Stimulated activated naive CD4-positive, alpha-beta T cell treated with Interleukin-2 at 50 U/mL for 16 hours (primary cell): ENCODE results near the gene CRPPA.
"Not testable (repeated sequence)": the region's sequence is repeated elsewhere in the genome, so short reads cannot be mapped to it uniquely, and the experiment has no call there.

Source experiments
- DNase-seq: peaks from one replicate; lab custom pipeline; 2025; lab: John Stamatoyannopoulos, UW

Gene CRPPA

DNA sequence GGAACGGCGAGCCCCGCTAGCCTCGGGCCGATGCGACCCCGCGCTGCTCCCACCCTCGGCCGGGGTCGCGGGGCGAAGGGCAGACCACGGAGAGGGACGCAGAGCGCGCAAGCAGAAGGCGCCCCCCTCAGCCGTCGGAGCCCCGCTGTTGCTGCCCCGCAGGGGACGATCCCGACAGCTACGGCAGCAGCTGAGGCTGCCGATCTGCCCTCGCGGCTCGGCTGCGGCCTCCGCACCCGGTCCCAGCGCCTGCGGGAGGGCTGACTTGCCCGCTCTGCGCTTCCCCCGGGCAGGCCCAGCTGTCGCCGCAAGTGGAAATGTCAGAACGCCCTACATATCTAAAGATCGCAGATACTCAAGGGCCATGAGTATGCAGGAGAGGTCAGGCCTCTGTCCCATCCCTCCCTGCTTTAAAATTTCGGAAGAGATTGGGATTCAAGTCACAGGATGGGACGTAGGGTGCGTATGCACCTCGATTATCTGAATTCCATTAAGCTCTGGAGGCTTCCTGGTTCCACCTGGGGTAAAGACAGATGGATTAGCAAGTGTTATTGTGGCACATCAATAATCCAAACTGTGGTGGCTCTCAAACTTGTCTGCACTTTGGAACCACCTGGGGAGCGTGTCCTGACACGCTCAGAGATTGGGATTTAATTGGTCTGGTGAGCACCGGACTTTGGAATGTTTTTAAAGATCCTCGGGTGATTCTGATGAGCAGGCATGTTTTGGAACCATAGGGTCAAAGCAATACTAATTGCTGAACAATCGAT is at the start of gene CRPPA:
Gene CRPPA (minus strand): TSS at position 206 of the 770 bp plus-strand sequence. CDS start 216 bp downstream, outside the sequence.
- DNase-seq, result no peak

DNA sequence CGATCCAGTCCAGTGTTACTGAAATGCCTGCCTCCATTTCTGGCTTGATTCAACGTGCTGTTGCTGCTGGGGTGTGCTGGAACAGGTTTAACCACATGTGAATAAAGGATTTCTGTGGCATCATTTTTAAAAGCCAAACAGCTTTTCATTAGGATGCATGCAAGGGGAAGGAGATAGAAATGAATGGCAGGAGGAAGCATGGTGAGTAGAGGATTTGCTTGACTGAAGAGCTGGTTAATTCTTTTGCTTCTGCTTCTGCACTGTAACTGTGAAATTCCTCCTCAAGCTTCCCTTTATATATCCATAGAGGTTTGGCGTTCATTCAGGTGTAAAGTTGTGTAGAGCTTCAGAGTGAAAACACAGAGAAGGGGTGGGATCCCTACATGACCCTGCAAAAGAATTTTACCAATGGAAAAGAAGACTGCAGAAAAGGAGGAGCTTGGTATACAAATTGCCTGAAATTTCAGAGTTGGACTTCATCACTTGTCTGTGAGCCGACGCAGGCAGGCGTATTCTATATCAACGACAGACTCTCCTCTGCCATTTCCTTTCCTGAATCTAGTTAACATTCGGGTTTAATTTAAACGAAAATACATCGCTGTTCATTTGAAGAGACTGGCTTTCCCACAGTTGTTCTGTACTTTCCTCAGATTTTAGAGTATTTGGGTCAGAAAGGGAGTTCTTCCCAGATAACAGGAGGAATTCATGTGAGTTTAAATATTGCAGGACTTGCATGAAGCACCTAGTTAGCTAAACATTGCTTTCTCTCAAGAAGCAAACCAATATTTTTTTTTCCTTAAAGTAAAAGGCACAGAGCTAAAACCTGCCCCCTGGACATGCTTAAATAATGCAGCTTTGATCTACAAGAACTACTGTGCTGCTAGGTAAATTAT is 44.4 kb upstream of the CRPPA start, which contains the start of gene SOSTDC1:
Gene SOSTDC1 (minus strand): TSS at position 270 of the 893 bp plus-strand sequence. CDS start 70 bp downstream, at position 200.
- DNase-seq, result no peak

DNA sequence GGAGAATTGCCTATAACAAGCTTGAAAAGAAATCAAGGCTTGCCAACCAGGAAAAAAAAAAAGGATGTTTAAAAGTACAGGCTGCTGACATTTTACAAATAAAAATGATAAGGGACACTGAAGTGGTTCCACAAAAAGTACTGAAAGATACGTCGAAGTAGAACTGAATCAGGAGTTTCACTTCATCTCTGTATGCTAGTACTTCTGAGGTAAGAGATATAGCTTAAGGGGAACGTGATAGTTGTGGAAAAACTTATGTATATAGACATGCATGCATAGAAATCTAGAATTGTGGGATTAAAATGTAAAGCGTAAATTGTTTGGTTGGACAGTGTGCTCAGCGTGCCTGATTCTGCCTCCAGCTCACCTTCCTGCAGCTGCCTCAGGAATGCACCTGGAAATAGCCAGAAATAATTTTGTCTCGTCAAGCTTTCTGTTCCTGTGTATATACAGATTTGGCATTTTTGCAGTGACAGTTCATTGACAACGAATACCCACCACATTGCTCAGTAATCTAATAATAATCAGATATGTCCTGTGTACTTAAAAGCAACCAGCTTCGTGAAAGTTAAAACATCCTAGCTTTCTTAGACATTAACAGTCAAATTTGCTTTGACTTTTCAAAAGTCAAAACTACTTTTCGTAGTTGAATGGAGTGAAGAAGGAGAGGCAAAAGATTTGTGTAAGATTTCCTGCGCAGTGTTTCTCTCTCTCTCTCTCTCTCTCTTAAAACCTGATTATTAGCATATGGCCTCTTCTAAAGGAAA is 42.8 kb upstream of the CRPPA start:
- no peak for DNase-seq

DNA sequence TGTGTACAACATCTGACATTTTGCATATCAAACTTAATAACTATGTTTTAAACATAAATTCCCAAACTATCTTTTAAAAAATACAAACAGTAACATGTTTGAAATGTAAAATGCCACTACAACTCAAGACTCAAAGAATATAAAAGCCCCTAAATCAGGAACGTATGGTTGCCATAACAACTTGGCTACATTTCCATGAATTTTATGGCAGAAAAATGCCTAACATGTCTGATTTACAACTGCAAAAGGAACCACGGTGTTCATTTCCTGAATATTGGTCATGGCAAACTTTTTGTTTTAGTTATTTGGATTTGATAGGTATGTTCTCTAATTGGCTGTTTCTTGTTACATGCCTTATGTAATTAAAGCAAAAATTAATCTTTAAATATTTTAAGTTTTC is 42.2 kb upstream of the CRPPA start:
- DNase-seq, result no peak

DNA sequence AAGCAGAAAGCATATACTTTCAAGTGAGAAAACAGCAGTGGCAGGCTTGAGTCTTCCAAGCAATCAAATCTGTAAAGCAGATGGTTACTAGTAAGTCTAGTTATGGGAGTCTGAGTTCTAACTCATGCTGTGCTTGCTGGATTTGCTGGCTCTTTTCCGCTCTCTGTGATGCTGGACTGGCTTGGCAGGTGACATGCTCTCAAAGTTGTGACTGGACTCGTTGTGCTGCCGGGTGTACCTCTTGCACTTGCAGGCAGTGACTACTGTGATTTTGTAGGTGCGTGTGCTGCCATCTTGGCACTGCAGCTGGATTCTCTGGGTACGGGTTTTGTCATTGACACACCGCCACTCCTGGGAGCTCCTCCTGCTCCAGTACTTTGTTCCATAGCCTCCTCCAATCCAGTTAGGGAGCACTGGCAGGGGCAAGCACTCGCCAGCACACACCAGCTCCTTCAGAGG is 41.1 kb upstream of the CRPPA start:
- no peak for DNase-seq

DNA sequence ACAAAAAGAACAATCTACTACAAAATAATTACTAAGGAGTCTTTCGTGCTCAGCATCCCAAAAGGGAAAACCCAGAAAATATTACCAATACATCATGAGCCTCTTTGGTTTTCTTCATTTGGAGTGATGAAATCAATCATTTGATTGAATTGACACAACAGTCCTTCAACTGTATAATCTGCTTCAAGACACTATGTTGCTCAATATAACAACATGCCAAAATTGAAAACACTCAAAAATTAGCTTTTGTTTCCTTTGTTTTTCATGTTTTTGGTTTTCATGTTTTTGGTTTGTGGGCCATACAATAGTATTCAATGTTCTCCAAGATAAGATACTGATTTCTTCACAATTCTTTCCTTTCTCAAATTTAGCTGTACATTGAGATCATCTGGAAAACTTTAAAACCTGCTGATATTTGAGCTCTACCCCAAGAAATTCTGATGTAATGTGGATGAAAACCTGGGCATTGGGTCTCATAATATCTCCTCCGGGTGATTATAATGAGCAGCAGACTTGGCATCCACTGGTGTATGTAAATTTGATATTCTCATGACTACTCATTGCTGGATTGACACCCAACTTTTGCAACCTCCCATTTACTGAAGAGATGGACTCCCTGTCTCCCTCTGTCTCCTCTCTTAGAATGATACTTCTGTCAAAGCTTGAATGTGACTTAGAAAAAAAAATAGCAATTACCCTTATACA is 39.6 kb upstream of the CRPPA start:
- DNase-seq, result no peak

DNA sequence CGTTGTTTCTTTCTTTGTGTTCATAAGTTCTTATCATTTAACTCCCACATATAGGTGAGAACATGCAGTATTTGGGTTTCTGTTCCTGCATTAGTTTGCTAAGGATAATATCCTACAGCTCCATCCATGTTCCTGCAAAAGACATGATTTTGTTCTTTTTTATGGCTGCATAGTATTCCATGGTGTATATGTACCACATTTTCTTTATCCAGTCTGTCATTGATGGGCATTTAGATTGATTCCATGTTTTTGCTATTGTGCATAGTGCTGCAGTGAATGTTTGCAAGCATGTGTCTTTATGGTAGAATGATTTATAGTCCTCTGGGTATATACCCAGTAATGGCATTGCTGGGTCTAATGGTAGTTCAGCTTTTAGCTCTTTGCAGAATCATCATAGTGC is 35.0 kb upstream of the CRPPA start:
- DNase-seq, result not testable (repeated sequence)

DNA sequence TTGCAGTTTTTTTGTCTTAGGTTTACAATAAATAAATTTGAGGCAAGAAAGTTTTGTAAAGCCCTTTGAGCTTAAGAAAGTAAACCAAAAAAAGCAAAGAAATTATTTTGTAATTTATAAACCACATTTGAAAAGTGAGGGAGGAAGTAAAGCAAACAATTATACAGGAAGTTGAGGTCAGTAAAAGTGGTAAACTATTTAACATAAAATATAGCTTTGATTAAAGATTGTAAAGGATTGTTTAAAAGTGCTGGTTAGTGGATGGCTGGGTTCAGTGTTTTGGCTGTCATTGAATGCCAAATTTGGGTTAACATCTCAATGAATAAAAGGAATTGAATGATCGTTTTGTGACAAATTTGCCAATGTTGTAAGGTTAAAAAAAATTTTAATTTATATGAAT is 34.3 kb upstream of the CRPPA start:
- DNase-seq, result no peak

DNA sequence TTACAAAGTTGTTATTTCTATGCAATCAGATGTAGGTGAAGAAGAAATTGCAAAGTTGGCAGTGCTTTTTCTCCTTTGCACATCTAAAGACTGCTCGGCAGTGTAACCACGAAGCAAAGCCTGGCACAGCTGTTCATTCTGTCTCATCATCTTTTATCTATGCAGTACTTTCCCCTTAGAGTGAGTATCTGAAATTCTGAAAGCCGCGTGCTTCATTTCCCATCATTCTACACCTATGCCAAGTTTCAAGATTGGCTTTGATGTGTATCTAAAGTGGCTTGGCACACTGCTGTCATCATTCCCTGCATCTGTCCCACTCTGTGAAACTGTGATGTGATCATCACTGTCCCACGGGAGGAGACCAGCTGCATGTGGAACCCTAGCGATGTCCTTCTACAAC is 29.0 kb upstream of the CRPPA start:
- no peak for DNase-seq

DNA sequence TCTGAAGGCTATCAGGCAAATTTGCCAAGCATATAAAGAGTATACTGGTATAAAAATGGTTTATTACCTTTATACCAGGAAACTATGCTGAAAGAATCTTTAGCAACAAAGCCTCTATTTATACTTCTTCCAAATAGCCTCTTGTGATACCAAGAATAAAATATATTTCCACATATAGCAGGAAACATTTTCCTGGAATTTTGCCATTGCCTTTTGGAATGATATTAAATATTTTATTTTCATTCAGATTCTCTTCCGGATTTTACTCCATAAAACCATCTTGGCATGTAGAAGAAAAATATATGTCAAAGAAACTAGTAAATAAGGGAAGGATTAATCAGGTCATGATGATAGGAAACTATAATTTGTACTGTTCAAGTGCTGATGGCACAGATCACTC is 26.5 kb upstream of the CRPPA start:
- no peak for DNase-seq

DNA sequence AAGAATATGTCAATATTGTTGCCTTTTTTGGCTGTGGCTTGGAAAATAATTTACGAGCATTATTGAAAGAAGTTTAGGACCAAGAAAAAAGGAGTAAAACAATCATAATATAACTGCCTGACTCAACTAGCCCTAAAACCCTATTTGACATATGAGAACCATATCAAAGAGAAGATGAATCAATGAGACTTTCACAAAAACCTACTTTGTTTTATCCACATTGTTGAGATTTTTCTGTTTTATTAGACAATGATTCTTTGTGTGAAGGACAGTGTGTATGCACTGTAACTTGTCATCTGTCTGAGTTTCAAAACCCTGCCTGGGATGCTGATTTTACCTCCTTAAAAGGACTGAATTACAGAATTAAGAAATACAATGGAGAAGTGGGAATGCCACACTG is 25.2 kb upstream of the CRPPA start:
- DNase-seq, result no peak

DNA sequence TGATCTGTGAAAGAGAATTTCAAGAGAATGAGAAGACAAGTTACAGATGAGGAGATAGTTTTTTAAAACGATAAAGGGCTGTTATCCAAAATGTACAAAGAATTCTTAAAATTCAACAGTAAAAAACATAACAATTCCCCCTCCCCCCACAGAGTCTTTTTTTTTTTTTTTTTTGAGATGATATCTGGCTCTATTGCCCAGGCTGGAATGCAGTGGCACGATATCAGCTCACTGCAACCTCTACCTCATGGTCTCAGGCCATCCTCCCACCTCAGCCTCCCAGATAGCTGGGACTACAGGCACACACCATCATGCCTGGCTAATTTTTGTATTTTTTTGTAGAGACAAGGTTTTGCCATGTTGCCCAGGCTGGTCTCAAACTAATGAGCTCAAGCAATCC is 22.5 kb upstream of the CRPPA start:
- DNase-seq, result not testable (repeated sequence)

DNA sequence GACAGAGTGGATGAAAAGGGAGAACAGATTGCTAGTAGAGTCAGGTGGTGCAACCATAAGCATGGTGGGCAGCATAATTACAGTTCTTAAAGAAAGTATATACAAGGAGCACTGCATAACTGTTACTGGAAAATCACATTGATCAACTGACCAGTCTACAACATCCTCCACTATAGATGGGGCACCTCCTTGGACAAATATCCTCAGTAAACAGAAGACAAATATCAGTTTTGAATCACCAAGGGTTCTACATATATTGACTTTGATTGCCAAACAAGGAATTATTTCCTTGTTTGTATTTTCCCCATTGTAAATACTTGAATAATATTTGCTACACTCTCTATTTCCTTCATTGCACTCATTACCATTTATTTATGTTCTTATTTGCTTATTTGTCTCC is 17.6 kb upstream of the CRPPA start:
- DNase-seq, result no peak

DNA sequence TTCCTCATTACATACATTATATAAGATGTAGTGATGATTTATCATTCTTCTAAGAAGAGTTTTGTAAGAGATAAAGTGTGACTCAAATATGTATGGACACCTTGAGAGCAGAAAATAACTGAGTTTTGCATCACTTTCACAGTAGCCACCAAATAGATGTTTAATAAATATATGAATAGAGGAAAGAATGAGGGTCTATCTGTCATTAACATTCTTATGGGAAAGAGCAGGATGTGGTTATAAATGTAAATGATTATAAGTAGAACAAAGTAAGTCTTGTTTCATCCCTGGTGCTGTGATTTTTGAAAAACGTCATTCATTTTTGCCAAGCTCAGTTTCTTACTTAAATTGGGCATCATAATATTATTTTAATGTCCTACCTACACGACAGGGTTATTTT is 15.0 kb upstream of the CRPPA start:
- DNase-seq, result no peak

DNA sequence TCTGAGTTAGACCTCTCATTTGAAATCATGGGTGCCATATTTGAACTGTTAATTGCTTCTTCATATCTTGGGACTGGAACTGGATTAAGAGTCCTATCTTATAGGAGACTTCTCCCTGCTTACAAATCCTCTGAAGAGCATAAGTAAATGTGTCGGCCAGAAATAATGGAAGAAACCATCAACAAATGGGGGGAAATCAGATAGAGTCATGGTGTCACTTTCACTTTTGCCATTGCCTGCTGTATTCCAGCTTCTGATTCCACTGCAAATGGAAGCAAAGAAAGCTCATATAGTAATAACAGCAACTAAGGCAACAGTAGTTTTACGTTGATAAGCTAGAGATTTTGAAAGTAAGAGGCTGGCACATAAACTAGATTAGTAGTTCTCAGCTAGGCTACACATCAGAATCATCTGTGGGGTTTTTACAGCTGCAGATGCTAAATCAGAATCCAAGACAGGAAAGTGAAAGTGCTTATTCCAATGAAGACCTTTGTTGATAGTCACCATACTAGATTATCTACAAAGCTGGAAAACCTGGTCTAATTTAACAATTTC is 12.3 kb upstream of the CRPPA start:
- no peak for DNase-seq

DNA sequence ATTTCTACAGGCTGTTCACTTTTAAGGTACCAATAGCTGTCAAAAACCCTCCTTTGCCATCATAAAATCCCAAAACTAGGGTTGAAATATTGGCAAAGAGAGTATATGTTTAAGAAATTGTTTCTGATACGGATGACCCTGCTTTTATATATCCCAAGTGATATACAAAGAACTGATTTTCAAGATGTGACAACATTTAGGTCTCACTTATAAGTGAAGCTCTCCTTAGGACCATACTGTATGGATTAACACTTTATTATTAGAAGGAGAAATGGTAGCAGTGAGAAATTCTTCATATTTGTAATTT is 11.0 kb upstream of the CRPPA start:
- DNase-seq, result no peak

DNA sequence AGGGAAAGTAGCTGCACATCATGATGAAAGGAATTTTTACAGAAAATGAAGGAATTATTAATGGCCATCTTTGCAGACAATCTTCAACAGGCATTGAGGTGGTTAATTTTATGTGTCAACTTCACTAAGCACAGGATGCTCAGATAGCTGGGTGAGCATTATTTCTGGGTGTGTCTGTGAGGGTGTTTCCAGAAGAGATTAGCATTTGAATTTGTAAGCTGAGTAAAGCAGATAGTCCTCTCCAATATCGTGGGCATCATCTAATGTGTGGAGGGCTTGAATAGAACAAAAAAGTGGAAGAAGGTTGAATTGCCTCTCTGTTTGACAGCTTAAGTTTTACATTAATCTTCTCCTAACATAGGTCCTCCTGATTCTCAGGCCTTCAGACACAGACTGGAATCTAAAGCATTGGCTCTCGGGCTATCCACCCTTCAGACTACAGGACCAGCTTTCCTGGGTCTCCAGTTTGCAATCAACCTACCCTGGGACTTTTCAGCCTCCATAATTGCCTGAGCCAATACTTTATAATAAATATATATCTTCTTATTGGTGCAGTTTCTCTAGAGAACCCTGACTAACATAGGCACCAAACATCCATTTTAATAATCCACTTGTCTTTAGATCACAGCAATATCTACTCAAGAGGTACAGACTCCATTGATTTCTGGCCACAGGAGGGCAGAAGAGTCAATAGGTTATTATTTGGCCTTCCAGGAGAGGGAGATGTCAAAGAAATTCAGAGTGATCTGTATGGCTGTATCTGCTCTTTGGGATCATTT is 10.5 kb upstream of the CRPPA start:
- DNase-seq, result no peak

DNA sequence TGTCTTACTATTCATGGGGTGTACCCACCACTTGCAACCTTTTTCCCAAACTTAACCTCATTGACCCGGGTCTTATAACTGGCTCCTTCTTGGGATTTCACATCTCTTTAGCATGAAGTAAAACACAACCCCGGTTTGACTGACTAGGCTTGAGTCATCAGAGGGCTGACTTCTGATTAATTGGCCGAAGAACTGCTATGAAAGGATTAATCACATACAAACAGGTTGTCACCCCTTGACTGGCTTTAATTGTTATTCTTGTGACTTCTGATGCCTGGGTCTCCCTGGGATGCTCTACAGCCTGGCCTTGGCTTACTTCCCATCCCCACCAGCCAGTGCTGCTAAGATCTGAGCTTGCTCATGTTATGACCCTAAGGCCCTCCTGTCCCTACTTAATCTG is 8.8 kb upstream of the CRPPA start:
- DNase-seq, result no peak

DNA sequence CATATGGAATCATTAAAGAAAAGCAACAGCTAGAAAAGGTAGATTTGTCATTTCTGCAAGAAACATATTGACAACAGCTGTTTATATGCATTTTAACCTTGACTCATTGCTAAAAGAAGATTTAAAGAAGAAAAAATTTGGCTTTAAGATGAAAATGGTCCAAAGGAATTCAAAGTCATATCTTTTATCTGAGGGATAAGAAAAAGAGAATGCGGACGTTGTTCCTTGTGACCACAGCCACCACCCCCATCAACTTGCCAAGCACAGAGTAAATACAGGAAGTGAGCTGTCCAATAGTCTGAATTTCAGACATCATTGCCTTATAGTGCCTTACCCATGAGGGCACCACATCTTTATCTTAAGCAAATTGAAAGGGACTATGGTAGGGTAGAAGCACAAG is 7.3 kb upstream of the CRPPA start:
- no peak for DNase-seq

DNA sequence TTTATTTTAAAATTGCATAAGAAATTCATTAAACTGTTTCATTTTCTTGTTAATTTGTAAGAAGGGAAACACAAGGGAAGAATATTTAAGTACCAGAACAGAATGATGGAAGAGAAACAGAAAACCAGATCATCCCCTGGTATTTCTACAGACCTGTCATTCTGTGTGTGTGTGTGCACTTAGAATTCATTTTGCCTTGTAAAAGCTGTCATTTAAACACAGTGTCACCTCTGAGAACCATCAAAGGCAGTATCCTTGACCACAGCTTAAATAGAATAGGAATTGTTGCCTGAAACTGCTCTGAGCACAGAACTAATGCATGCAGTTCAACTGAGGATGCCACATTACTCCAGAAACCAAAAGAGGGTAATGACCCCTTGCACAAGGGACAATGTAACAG is 6.8 kb upstream of the CRPPA start:
- no peak for DNase-seq

DNA sequence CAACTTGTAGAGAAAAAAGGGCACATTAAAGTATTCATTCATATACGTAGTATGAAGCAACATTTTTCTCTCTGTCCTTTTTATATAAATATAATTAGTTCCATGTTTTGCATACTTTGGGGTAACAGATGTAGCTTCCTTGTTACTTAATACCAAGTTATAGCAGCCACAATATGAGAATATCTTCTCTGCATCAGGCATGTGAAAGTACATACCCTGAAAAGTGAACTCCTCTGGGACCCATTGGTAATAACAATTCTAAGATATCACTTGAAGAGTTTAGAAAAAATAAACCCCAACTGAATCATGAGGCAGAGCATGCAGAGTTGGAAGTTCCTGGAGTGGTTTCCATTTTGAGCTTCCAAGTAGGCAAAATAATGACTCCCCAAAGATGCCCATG is 2.4 kb upstream of the CRPPA start:
- no peak for DNase-seq
